WTC11 (cell line): Measurements from ENCODE around the gene LOXL3. TPM values are rescaled to one million over a fixed set of nuclear protein-coding genes. Genes with fewer than 3 reads are reported as not detected.

Experiments
- ATAC-seq: fragments of 200-7000 bp; cut with Tn5 transposase; 2 replicates; pipeline ENCODE4 v1.10.0; 2021; ENCODE audit warnings: mild to moderate bottlenecking, moderate library complexity
- CTCF ChIA-PET: fragments of 300-600 bp; sonication (Branson Sonifier 250); formaldehyde crosslinking; loops from one replicate; lab custom pipeline; 2021; ENCODE audit warnings: antibody characterized with exemption; lab: Charles Lee
- POLR2A ChIA-PET: fragments of 350-600 bp; sonication (Branson Sonifier 250); formaldehyde crosslinking; loops from one replicate; lab custom pipeline; 2021; ENCODE audit warnings: antibody characterized with exemption; lab: Charles Lee
- DNase-seq: peaks from one replicate; pipeline ENCODE4 v3.0.0; 2021; ENCODE audit warnings: low spot score
- H3K27ac Mint-ChIP-seq: 2 replicates; pipeline ENCODE4 v1.8.0; 2021; ENCODE audit warnings: mixed read lengths
- H3K27me3 Mint-ChIP-seq: 2 replicates; pipeline ENCODE4 v1.8.0; 2021; ENCODE audit warnings: low read depth, mild to moderate bottlenecking, moderate library complexity, mixed read lengths
- H3K36me3 Mint-ChIP-seq: 2 replicates; pipeline ENCODE4 v1.8.0; 2021; ENCODE audit warnings: mixed read lengths
- H3K4me1 Mint-ChIP-seq: 2 replicates; pipeline ENCODE4 v1.8.0; 2022; ENCODE audit warnings: mixed read lengths
- H3K4me3 Mint-ChIP-seq: 2 replicates; pipeline ENCODE4 v1.8.0; 2021; ENCODE audit warnings: mild to moderate bottlenecking, moderate library complexity, mixed read lengths
- H3K9me3 Mint-ChIP-seq: 2 replicates; pipeline ENCODE4 v1.8.0; 2021; ENCODE audit warnings: mixed read lengths
- CBFB ChIP-seq: sonication (generic); formaldehyde crosslinking; IDR thresholded peaks from 2 replicates; pipeline ENCODE4 v1.8.1; 2022; ENCODE audit warnings: mild to moderate bottlenecking, low read depth, missing genetic modification reagents
- ESRRA ChIP-seq: sonication (generic); formaldehyde crosslinking; IDR thresholded peaks from 2 replicates; pipeline ENCODE4 v1.8.1; 2022; ENCODE audit warnings: mild to moderate bottlenecking, missing genetic modification reagents, borderline replicate concordance
- FOXJ3 ChIP-seq: sonication (generic); formaldehyde crosslinking; IDR thresholded peaks from 2 replicates; pipeline ENCODE4 v1.9.0; 2021; ENCODE audit warnings: missing genetic modification reagents, mild to moderate bottlenecking, borderline replicate concordance
- HMGXB4 ChIP-seq: sonication (generic); formaldehyde crosslinking; IDR thresholded peaks from 2 replicates; pipeline ENCODE4 v1.8.1; 2023; ENCODE audit warnings: mild to moderate bottlenecking, moderate library complexity, missing genetic modification reagents
- IRF1 ChIP-seq: sonication (generic); formaldehyde crosslinking; IDR thresholded peaks from 2 replicates; pipeline ENCODE4 v1.8.0; 2023; ENCODE audit warnings: missing genetic modification reagents
- JAZF1 ChIP-seq: fragments of 250-450 bp; sonication (Bioruptor Pico); IDR thresholded peaks from 2 replicates; pipeline ENCODE4 v1.9.0; 2021; ENCODE audit warnings: moderate library complexity, mild to moderate bottlenecking, inconsistent platforms
- MYBL2 ChIP-seq: sonication (generic); formaldehyde crosslinking; IDR thresholded peaks from 2 replicates; pipeline ENCODE4 v1.8.1; 2023; ENCODE audit warnings: mild to moderate bottlenecking, moderate library complexity, missing genetic modification reagents
- NR3C1 ChIP-seq: sonication (generic); formaldehyde crosslinking; conservative IDR thresholded peaks from 2 replicates; pipeline ENCODE4 v1.8.1; 2023; ENCODE audit warnings: low read depth, mild to moderate bottlenecking, missing genetic modification reagents
- SP1 ChIP-seq: sonication (generic); formaldehyde crosslinking; conservative IDR thresholded peaks from 2 replicates; pipeline ENCODE4 v1.8.1; 2022; ENCODE audit warnings: missing genetic modification reagents
- TEAD1 ChIP-seq: sonication (generic); formaldehyde crosslinking; IDR thresholded peaks from 2 replicates; pipeline ENCODE4 v1.8.0; 2022; ENCODE audit warnings: mild to moderate bottlenecking, missing genetic modification reagents
- TEAD4 ChIP-seq: sonication (generic); formaldehyde crosslinking; IDR thresholded peaks from 2 replicates; pipeline ENCODE4 v1.8.0; 2022; ENCODE audit warnings: mild to moderate bottlenecking, missing genetic modification reagents
- ZNF121 ChIP-seq: sonication (generic); formaldehyde crosslinking; IDR thresholded peaks from 2 replicates; pipeline ENCODE4 v1.8.0; 2023; ENCODE audit warnings: missing genetic modification reagents
- ZNF317 ChIP-seq: sonication (generic); formaldehyde crosslinking; IDR thresholded peaks from 2 replicates; pipeline ENCODE4 v1.8.1; 2023; ENCODE audit warnings: low read depth, mild to moderate bottlenecking, moderate library complexity, missing genetic modification reagents, borderline replicate concordance
- ZNF425 ChIP-seq: fragments of 250-450 bp; sonication (Bioruptor Pico); conservative IDR thresholded peaks from 2 replicates; pipeline ENCODE4 v1.9.0; 2021; ENCODE audit warnings: mild to moderate bottlenecking
- ZNF532 ChIP-seq: fragments of 250-450 bp; sonication (Bioruptor Pico); IDR thresholded peaks from 2 replicates; pipeline ENCODE4 v1.9.0; 2021; ENCODE audit warnings: mild to moderate bottlenecking, borderline replicate concordance
- total RNA-seq: library from RNA; stranded (reverse); gene quantifications from 3 replicates; pipeline ENCODE4 v1.2.3, GENCODE V29; 2021
- TF ChIP-seq, protein P1 (sequence below): sonication (generic); formaldehyde crosslinking; IDR thresholded peaks from 2 replicates; pipeline ENCODE4 v1.8.0; 2022; ENCODE audit warnings: missing genetic modification reagents

The LOXL3 gene
- total RNA-seq, 1 experiment from 2014 or later = 21.1 TPM

- DNase-seq = no peak
- ATAC-seq = peak; percentile 14; the same call in 1 of the 2 replicates
- CTCF ChIA-PET = interaction anchor here (0.7 to 1.3 kb wide), 4 partner anchors 26 to 65 kb away, joined by 3 to 4 read pairs (median 3); partner anchors contain the start of gene TTC31
- H3K4me1 Mint-ChIP-seq = peaks cover 30% of the 10 kb centered on the region
- H3K4me3 Mint-ChIP-seq = peak overlapping the region; percentile 86
- no peak for TF ChIP-seq ZNF121 (CRISPR knock-in tag)
- no peak for TF ChIP-seq NR3C1
- no peak for TF ChIP-seq HMGXB4 (CRISPR knock-in tag)
- TF ChIP-seq, protein P1, sequence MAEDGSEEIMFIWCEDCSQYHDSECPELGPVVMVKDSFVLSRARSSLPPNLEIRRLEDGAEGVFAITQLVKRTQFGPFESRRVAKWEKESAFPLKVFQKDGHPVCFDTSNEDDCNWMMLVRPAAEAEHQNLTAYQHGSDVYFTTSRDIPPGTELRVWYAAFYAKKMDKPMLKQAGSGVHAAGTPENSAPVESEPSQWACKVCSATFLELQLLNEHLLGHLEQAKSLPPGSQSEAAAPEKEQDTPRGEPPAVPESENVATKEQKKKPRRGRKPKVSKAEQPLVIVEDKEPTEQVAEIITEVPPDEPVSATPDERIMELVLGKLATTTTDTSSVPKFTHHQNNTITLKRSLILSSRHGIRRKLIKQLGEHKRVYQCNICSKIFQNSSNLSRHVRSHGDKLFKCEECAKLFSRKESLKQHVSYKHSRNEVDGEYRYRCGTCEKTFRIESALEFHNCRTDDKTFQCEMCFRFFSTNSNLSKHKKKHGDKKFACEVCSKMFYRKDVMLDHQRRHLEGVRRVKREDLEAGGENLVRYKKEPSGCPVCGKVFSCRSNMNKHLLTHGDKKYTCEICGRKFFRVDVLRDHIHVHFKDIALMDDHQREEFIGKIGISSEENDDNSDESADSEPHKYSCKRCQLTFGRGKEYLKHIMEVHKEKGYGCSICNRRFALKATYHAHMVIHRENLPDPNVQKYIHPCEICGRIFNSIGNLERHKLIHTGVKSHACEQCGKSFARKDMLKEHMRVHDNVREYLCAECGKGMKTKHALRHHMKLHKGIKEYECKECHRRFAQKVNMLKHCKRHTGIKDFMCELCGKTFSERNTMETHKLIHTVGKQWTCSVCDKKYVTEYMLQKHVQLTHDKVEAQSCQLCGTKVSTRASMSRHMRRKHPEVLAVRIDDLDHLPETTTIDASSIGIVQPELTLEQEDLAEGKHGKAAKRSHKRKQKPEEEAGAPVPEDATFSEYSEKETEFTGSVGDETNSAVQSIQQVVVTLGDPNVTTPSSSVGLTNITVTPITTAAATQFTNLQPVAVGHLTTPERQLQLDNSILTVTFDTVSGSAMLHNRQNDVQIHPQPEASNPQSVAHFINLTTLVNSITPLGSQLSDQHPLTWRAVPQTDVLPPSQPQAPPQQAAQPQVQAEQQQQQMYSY = peak; percentile 88
- no peak for TF ChIP-seq FOXJ3
- TF ChIP-seq JAZF1 (CRISPR knock-in tag) = no peak
- no peak for TF ChIP-seq ZNF317
- no peak for TF ChIP-seq TEAD4
- peak overlapping the region; percentile 30; the same call in 1 of the 2 replicates for H3K27ac Mint-ChIP-seq
- peaks cover 71% of the 10 kb centered on the region for H3K27me3 Mint-ChIP-seq
- no peaks in the 10 kb centered on the region for H3K9me3 Mint-ChIP-seq
- peaks cover 2% of the 10 kb centered on the region; the same call in 1 of the 2 replicates for H3K36me3 Mint-ChIP-seq
- POLR2A ChIA-PET = no interaction called here
These were observed 5.3 kb downstream of the LOXL3 start for GRCh38 chr2:74548285-74548899.

- DNase-seq = no peak
- CTCF ChIA-PET = no interaction called here
These were observed 7.7 kb downstream of the LOXL3 start for GRCh38 chr2:74546004-74546403.

More at GRCh38 chr2:74546004-74546403, 7.7 kb downstream of the LOXL3 start:
- Mint-ChIP-seq H3K36me3 (peaks cover 2% of the 10 kb centered on the region; the same call in 1 of the 2 replicates), H3K27me3 (peaks cover 50% of the 10 kb centered on the region)
- no peak for TF ChIP-seq ESRRA
- TF ChIP-seq CBFB = no peak
- no peak for TF ChIP-seq ZNF425 (CRISPR knock-in tag)
- TF ChIP-seq IRF1 = no peak
- no peak for TF ChIP-seq MYBL2 (CRISPR knock-in tag)
- no peak for TF ChIP-seq SP1 (CRISPR knock-in tag)
- no peak for TF ChIP-seq TEAD1 (CRISPR knock-in tag)
- no peak for TF ChIP-seq ZNF532
- TF ChIP-seq, all 79 proteins: peak for 0
- no peaks in the 10 kb centered on the region for H3K9me3 Mint-ChIP-seq
- POLR2A ChIA-PET = no interaction called here
- no peak overlapping the region for H3K4me3 Mint-ChIP-seq
- H3K27ac Mint-ChIP-seq = no peak overlapping the region
- H3K4me1 Mint-ChIP-seq = peaks cover 19% of the 10 kb centered on the region
- ATAC-seq = no peak
